Measurements from ENCODE around the gene CACTIN.
"Not testable (repeated sequence)": the region's sequence is repeated elsewhere in the genome, so short reads cannot be mapped to it uniquely, and the experiment has no call there.

The CACTIN gene

GRCh38 chr19:3634496-3635045 is 8.0 kb upstream of the CACTIN start:
- no peak for TF ChIP-seq CTCF (IDR thresholded peaks at IDR 0.05; ENCODE audit: low read depth, low read length)
- DNase-seq (ENCODE audit: extremely low read depth, low read depth), result no peak

- no peak for DNase-seq (ENCODE audit: extremely low read depth, low read depth)
- TF ChIP-seq CTCF (IDR thresholded peaks at IDR 0.05; ENCODE audit: low read depth, low read length), result no peak
Measured at GRCh38 chr19:3633559-3633988, 7.0 kb upstream of the CACTIN start.

- no peak for DNase-seq (ENCODE audit: extremely low read depth, low read depth)
- no peak for TF ChIP-seq CTCF (IDR thresholded peaks at IDR 0.05; ENCODE audit: low read depth, low read length)
Measured at GRCh38 chr19:3632739-3633558, 6.4 kb upstream of the CACTIN start.

GRCh38 chr19:3632098-3632497 is 5.5 kb upstream of the CACTIN start:
- no peak for DNase-seq (ENCODE audit: extremely low read depth, low read depth)
- no peak for TF ChIP-seq CTCF (IDR thresholded peaks at IDR 0.05; ENCODE audit: low read depth, low read length)

- DNase-seq (ENCODE audit: extremely low read depth, low read depth), result no peak
- no peak for TF ChIP-seq CTCF (IDR thresholded peaks at IDR 0.05; ENCODE audit: low read depth, low read length)
Measured at GRCh38 chr19:3631053-3631861, 4.7 kb upstream of the CACTIN start.

GRCh38 chr19:3628766-3629165 is 2.2 kb upstream of the CACTIN start:
- not testable (repeated sequence) for DNase-seq (ENCODE audit: extremely low read depth, low read depth)

GRCh38 chr19:3627351-3627723 is 747 bp upstream of the CACTIN start:
- DNase-seq (ENCODE audit: extremely low read depth, low read depth), result no peak
- TF ChIP-seq CTCF (IDR thresholded peaks at IDR 0.05; ENCODE audit: low read depth, low read length), result no peak
